HG03460 (cell line): ENCODE results near the gene HSPA1A.
A peak's percentile ranks its signal among the peaks of the same experiment; 100 is the strongest.
"Not testable (repeated sequence)": the region's sequence is repeated elsewhere in the genome, so short reads cannot be mapped to it uniquely, and the experiment has no call there.

ENCODE experiments used
- ATAC-seq: cut with Tn5 transposase; IDR thresholded peaks from one replicate; pipeline ENCODE4 v1.9.1; 2021; ENCODE audit not compliant: unreplicated experiment

Gene HSPA1A

DNA sequence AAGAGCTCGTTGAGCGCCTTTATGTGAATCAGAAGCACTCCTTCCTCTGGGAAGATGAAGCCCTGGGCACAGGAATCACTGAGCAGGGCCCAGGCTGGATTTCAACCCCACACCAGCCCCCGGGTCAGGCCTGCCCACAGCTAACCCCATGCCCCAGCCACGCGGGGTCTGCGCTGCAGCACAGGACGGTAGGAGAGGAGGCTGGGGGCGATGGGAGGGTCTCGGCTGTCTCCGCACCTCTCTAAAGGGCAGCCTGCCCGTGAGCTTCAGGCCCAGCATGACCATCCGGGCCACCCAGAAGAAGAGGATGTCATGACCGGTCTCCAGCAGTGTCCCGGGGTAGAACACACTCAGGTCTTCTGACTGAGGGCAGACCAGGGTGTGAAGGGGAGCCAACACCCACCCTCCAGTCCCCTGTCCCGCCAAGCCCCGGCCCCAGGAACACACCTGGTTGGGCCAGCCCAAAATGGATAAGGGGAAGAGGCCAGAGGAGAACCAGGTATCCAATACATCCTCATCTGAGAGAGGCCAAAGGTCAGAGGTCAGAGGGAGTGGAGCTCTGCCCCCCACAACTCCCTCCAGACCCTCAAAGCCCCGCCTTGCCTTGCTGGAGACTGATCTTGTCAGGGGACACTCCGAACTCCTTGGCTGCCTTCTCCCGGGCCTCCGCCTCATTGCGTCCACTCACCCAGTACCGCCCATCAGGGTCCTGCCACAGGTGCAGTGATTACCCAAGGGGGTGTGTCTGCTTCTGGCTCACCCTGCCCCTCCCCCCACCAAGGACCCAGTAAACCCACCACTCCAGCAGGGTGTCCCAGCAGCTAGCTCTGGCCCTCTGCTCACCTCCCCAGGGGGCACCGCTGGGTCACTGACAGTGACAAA lies 33.9 kb upstream of the HSPA1A start:
- no peak for ATAC-seq

DNA sequence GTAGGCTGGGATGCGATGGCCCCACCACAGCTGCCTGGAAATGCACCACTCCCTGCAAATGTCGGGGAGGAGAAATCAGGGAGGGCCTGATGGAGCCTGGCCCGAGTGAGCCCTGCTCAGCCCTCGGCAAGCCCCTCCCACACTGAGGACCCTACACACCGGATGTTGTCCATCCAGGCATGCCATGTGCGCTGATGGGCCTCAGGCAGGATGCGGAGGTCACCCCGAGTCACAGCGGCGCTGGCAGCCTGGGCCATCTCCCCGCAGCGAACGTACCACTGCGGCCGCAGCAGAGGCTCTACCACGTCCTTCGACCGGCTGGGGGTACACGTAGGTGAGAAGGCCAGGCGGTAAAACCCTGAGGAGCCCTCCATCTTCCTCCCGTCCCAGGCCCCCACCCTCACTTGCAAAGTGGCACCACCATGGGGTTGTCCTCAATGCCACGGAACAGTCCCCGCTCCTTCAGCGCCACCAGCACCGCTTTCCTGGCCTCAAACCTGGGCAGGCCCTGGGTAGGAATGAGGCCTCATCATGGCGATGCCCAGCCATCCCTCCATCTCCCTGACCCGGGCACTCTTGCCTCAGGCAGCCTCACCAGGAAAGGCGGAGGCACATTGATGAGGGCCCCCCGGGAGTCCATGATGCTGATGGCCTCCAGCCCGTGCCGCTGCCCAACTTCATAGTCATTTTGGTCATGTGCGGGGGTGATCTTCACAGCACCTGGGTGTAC lies 33.1 kb upstream of the HSPA1A start:
- ATAC-seq: no peak

GRCh38 chr6:31784098-31784925 lies 31.0 kb upstream of the HSPA1A start:
- ATAC-seq: no peak

DNA sequence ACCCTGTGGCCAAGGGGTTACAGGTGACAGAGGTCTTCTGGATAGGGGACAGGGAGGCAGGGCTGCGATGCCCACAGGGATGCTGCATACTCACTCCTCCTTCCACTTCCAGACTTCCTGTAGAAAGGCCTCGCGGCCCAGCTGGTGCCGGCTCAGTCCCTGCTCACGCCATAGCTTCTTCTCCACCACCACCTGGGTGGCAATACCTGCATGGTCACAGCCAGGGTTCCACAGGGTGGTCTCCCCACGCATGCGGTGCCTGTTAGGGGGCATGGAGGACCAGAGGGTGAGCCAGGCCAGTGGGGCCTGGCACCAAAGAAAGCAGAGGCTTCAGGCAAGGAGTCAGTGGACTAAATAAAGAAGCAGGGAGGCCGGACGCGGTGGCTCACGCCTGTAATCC lies 29.9 kb upstream of the HSPA1A start:
- ATAC-seq: no peak

DNA sequence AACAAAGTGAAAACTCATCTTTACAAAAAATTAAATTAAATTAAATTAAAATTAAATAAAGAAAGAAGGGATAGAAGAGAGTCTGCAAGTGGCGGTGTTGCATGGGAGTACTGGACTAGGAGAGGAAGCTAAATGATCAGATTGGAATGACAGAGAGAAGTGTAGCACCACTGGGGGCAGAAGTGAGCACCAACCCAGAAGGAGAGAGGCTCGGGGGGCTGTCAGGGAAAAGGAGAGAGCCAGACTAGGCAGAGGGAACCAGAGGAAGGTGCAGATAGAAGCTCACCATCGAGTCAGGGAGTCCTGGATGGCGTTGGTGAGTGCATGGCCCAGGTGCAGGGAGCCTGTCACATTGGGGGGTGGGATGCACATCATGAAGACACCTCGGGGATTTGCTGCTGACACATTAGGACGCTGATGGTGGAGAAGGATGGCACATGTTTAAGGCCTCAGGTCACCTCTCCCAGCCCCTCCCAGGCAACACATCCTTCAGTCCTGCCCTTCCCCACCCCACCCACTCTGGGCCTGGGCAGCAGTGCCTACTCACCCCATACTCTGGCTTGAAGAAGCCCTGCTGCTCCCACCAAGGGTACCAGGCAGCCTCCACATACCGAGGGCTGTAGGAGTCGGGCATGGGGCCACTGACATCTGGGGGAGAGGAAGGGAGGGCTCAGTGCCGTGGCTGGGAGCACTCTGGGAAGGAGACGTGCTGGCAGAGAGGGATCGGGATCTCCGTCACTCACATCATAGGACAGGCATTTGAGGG lies 23.8 kb upstream of the HSPA1A start:
- no peak for ATAC-seq

- no peak for ATAC-seq
These were observed 23.3 kb upstream of the HSPA1A start for GRCh38 chr6:31792090-31792374.

DNA sequence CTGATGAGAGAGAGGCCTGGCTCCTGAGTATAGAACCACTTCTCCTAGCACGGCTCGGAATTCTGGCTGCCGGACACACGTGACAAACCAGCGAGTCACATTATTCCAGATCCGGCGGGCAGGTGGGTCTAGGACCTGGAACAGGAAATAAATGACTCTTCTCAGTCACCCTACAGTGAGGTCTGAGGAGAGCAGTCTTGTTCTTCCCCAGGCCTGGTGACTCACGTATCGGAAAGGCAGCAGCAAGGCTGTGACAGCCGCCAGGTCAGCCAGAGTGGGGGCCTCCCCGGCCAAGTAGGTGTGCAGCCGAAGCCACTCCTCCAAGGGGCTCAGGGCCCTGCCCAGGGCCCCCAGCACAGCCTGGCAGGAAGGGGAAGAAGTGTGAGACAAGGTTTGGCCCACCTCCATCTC lies 22.6 kb upstream of the HSPA1A start:
- ATAC-seq: no peak

DNA sequence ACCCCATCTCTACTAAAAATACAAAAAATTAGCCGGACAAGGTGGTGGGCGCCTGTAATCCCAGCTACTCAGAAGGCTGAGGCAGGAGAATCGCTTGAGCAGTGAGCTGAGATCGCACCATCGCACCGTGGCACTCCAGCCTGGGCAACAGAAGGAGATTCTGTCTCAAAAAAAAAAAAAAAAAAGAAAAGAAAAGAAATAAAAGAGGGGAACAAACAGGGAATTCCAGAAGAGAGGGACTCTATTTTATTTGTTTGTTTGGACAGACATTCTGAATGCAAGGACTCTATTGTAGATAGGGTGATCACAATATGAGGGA lies 21.5 kb upstream of the HSPA1A start:
- ATAC-seq: not testable (repeated sequence)

DNA sequence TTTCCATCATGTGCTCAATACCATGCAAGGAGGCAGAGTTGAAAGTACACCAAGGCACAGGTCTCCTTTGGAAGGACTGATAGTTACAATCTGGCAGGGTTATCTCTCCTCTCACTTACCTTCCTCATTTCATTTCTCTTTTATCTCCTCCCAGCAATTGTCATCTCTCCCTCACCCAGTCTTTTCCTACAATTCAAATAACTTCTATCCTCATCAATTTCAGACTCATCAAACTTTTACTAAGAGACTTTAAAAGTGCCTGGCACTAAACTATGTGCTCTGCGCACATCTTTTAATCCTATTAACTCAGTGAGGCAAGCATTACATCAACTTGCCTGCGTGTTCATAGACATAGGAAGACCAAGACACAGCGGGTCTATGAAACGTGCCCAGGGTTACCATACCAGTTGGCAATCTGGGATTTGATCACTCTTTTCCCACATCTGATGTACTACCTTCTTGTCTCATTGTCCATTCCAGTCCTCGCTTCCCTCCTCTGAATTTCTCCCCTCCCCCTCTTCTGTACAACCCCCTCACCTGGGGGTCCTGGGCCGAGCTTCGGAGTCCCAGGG lies 21.0 kb upstream of the HSPA1A start:
- ATAC-seq: no peak

GRCh38 chr6:31794866-31795615 lies 20.3 kb upstream of the HSPA1A start:
- ATAC-seq: no peak

DNA sequence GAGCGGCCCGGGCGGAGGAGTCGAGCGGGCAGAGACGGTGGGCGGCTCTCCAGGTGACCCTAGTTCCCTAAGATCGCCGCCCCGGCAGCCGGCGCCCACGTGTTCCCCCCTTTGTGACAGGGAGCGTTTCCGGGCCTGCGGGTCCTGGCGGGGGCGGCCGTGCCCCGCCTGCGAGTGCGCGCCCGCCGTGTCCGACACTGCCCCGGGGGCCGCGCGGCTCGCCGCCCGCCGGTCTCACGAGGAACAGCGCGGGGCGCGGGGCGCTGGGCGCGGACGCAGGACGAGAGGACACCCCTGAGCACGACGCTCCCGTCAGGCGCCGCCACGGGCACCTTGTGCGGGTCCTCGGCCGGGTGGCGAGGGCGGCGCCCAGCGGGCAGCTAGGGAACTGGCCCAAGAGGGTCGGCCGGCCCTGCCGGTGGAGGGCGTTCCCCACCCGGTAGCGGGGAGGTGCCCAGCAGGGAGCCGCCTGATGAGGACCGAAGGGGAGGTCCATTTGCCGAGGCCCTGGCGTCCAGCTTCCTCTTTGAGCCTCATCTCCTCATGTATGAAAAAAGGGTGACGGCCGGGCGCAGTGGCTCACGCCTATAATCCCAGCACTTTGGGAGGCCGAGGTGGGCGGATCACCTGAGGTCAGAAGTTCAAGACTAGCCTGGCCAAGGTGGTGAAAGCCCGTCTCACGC lies 19.6 kb upstream of the HSPA1A start, which contains the start of gene VARS1:
VARS1 (minus strand) TSS at position 137 of the 683 bp plus-strand sequence. CDS start 535 bp downstream, outside the sequence.
- ATAC-seq: no peak

DNA sequence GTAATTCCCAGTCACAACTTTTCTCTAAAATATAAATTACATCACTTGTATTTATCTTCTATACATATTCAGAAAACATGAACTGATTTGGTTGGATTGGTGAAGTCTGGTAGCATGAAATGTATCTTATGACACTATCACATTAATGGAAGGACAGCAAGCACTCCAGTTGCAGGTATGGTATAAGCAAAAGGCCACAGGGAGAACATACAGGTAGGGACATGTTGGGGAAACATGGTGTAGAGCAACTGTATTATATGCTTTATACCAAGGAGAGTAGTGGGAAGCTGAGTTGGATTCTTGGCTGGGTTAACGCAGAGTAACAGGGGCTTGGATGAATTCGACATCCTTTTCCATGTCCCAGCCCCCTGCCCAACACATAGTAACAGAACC lies 18.4 kb upstream of the HSPA1A start:
- ATAC-seq: no peak

GRCh38 chr6:31797588-31797987 lies 17.8 kb upstream of the HSPA1A start:
- no peak for ATAC-seq

DNA sequence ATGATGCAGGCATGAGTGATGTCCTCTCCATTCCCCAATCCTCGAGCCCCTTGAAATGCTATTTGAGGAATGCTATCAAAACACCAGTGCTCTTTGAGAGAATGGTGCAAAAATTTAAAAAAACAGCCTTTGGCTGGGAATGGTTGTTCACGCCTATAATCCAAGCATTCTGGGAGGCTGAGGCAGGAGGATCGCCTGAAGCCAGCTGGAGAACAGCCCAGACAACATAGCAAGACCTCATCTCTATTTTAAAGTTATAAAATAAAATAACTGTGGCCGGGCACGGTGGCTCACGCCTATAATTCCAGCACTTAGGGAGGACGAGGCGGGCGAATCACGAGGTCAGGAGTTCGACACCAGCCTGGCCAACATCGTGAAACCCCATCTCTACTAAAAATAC lies 15.6 kb upstream of the HSPA1A start:
- ATAC-seq: no peak

- not testable (repeated sequence) for ATAC-seq
These were observed 14.1 kb upstream of the HSPA1A start for GRCh38 chr6:31801031-31801927.

DNA sequence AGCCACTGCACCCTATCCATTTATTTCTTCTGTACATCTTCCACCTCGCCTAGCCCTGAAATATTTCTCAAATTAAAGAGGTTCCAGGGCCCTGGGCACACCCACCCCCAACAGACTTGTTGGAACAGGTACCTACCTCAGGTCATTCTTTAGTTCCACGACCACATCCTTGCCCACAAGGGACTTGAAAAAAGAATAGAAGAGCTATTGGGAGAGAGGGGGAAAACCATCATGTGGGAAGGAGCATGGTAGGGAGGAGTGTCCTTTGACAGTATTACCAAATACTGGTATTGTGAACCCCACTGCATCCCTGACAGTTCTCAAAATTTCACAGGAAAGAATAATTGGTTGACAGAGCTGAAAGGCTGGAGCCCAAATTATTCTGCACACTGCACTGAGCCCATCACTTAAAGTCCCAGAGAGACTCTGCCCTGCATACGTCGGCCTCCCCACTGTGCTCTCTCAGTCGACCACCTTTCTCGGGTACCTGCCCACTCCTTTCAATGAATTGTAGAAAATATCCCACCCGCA lies 9.3 kb upstream of the HSPA1A start:
- ATAC-seq: peak; percentile 15

DNA sequence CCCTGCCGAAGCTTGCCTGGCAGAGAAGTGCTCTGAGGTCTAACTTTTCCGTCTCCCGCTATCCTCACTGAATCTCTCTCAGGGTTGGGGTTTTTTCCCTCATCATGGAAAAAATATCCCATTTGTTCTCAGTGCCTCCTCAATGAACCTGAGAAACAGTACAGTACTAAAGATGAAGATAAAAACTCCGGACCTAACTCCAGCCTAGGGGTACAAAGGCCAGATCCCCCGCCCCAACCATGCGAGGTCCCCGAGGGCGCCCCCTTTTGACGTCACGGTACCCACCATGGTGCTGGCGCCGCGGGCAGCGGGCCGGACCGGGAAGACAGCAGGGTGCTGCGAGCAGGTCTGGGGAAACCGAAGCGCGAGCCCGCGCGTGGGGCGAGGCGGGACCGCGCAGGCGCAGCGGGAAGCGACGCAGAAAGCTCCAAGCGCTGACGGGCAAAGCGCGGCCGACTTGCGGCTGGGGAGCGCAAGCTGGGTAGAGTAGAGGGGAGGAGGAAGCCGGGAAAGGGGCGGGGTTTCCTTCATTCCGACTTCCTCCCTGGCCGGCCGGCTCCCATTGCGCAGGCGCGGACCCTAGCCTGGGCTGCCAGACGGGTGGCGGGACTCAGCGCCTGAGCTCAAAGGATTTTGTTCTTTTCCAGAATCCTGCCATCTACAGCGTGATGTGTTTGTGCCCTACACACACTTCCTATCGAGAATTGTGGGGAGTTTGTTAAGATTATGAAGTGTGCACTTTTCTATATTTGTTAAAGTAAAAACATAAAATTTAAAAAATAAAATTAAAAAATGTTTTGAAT lies 8.7 kb upstream of the HSPA1A start, which contains the start of gene LSM2:
LSM2 (minus strand) TSS at position 497 of the 803 bp plus-strand sequence; CDS start at position 288, 209 bp downstream.
- peak; percentile 76 for ATAC-seq
